ENCODE results near the gene TUBB6.

GRCh38 chr18:12283666-12284065 is 24.4 kb upstream of the TUBB6 start:
- no peak for TF ChIP-seq SIN3A (conservative IDR thresholded peaks at IDR 0.05 in 1 of 2, IDR thresholded peaks at IDR 0.05 in 1 of 2; ENCODE audit: low read depth in 1 of 2, low read length in 2 of 2)
- no peak for TF ChIP-seq MAX (IDR thresholded peaks at IDR 0.05)
- no peak for TF ChIP-seq RFX5 (IDR thresholded peaks at IDR 0.05; ENCODE audit: borderline replicate concordance, low read depth, low read length)
- no peak for TF ChIP-seq GABPA (IDR thresholded peaks at IDR 0.05; ENCODE audit: borderline replicate concordance, insufficient read depth, low read length)
- no peak for TF ChIP-seq EZH2 (IDR thresholded peaks at IDR 0.05; ENCODE audit: low read depth, low read length, severe bottlenecking)
- no peak for TF ChIP-seq CEBPB (IDR thresholded peaks at IDR 0.05; ENCODE audit: low read depth, low read length)
- TF ChIP-seq CTCF (IDR thresholded peaks at IDR 0.05; ENCODE audit: control extremely low read depth in 1 of 3, insufficient read depth in 1 of 3, low read depth in 1 of 3, low read length in 3 of 3), result no peak
- no peak for TF ChIP-seq EP300 (IDR thresholded peaks at IDR 0.05; ENCODE audit: borderline replicate concordance in 1 of 2, low read depth in 2 of 2, low read length in 2 of 2)

All from H1 (cell line).